SU-DHL-6 (cell line): ENCODE measurements around the gene VTI1A.

Experiments used
- CTCF ChIP-seq: fragments of 200-600 bp; sonication (generic); IDR thresholded peaks from one replicate; pipeline ENCODE4 v1.5.1; 2017; ENCODE audit warnings: antibody characterized with exemption, mild to moderate bottlenecking, low read length, moderate library complexity; ENCODE audit not compliant: insufficient read depth, poor library complexity, severe bottlenecking
- EZH2phosphoT487 ChIP-seq: fragments of 200-600 bp; sonication (generic), shearing (Covaris generic); conservative IDR thresholded peaks from 2 replicates; pipeline ENCODE4 v1.6.1; 2018; ENCODE audit warnings: mild to moderate bottlenecking, antibody characterized with exemption, low read length, moderate library complexity, mixed read lengths

- TF ChIP-seq EZH2phosphoT487 (no peak), CTCF (no peak)
Observed at GRCh38 chr10:112794201-112794600, 347.2 kb downstream of the VTI1A start.
